SK-N-SH treated with all-trans-retinoic acid at 6 μM for 48 hours (cell line): ENCODE measurements around the gene HEATR1.

Experiments
- ATAC-seq: fragments of 200-7000 bp; cut with Tn5 transposase; 3 replicates; pipeline ENCODE4 v1.9.1; 2020; ENCODE audit warnings: mild to moderate bottlenecking, moderate library complexity
- ARNTL ChIP-seq: fragments of 450-650 bp; formaldehyde crosslinking; IDR thresholded peaks from 2 replicates; pipeline ENCODE4 v1.5.0; 2020; ENCODE audit warnings: low read depth, mild to moderate bottlenecking, moderate library complexity, borderline replicate concordance
- BACH2 ChIP-seq: fragments of 250-450 bp; sonication (Bioruptor Pico); IDR thresholded peaks from 2 replicates; pipeline ENCODE4 v1.9.0; 2021; ENCODE audit warnings: mild to moderate bottlenecking, borderline replicate concordance
- CSDC2 ChIP-seq: fragments of 250-450 bp; sonication (Bioruptor Pico); IDR thresholded peaks from 2 replicates; pipeline ENCODE4 v1.5.0; 2020; ENCODE audit warnings: mild to moderate bottlenecking, moderate library complexity
- ESRRG ChIP-seq: fragments of 250-450 bp; sonication (Bioruptor Pico); IDR thresholded peaks from 2 replicates; pipeline ENCODE4 v1.6.1; 2021; ENCODE audit warnings: mild to moderate bottlenecking
- GLIS3 ChIP-seq: fragments of 250-450 bp; sonication (Bioruptor Pico); IDR thresholded peaks from 2 replicates; pipeline ENCODE4 v1.5.0; 2020; ENCODE audit warnings: mild to moderate bottlenecking, moderate library complexity
- ISL1 ChIP-seq: fragments of 250-450 bp; sonication (Bioruptor Pico); IDR thresholded peaks from 2 replicates; pipeline ENCODE4 v2.1.2; 2022; ENCODE audit warnings: mild to moderate bottlenecking, moderate library complexity
- OSR1 ChIP-seq: fragments of 250-450 bp; sonication (Bioruptor Pico); IDR thresholded peaks from 2 replicates; pipeline ENCODE4 v1.8.0; 2022; ENCODE audit warnings: moderate library complexity, mild to moderate bottlenecking, inconsistent platforms
- PPARA ChIP-seq: fragments of 250-450 bp; sonication (Bioruptor Pico); IDR thresholded peaks from 2 replicates; pipeline ENCODE4 v1.5.0; 2020; ENCODE audit warnings: mild to moderate bottlenecking, borderline replicate concordance
- RARB ChIP-seq: fragments of 250-450 bp; sonication (Bioruptor Pico); IDR thresholded peaks from 2 replicates; pipeline ENCODE4 v1.8.0; 2021; ENCODE audit warnings: mild to moderate bottlenecking, moderate library complexity
- SNAI2 ChIP-seq: fragments of 250-450 bp; sonication (Bioruptor Pico); IDR thresholded peaks from 2 replicates; pipeline ENCODE4 v1.5.0; 2020; ENCODE audit warnings: mild to moderate bottlenecking, moderate library complexity
- TCF4 ChIP-seq: fragments of 250-450 bp; sonication (Bioruptor Pico); IDR thresholded peaks from 2 replicates; pipeline ENCODE4 v1.8.0; 2021; ENCODE audit warnings: mild to moderate bottlenecking, moderate library complexity, borderline replicate concordance
- TOX ChIP-seq: fragments of 250-450 bp; sonication (Bioruptor Pico); IDR thresholded peaks from 2 replicates; pipeline ENCODE4 v1.8.0; 2021; ENCODE audit warnings: mild to moderate bottlenecking, moderate library complexity, borderline replicate concordance
- ZC3H10 ChIP-seq: fragments of 250-450 bp; sonication (Bioruptor Pico); IDR thresholded peaks from 2 replicates; pipeline ENCODE4 v1.5.1; 2021; ENCODE audit warnings: mild to moderate bottlenecking, moderate library complexity
- ZFP3 ChIP-seq: fragments of 250-450 bp; sonication (Bioruptor Pico); IDR thresholded peaks from 2 replicates; pipeline ENCODE4 v1.5.0; 2020; ENCODE audit warnings: mild to moderate bottlenecking, moderate library complexity
- ZFP30 ChIP-seq: fragments of 450-650 bp; formaldehyde crosslinking; IDR thresholded peaks from 2 replicates; pipeline ENCODE4 v1.5.0; 2022; ENCODE audit warnings: mild to moderate bottlenecking, moderate library complexity
- ZNF70 ChIP-seq: fragments of 450-650 bp; formaldehyde crosslinking; IDR thresholded peaks from 2 replicates; pipeline ENCODE4 v1.5.0; 2020; ENCODE audit warnings: mild to moderate bottlenecking, moderate library complexity
- ZNF8 ChIP-seq: fragments of 450-650 bp; formaldehyde crosslinking; IDR thresholded peaks from 2 replicates; pipeline ENCODE4 v1.5.0; 2020; ENCODE audit warnings: mild to moderate bottlenecking, moderate library complexity
- TF ChIP-seq, protein P1 (sequence below): fragments of 250-450 bp; sonication (Bioruptor Pico); IDR thresholded peaks from 2 replicates; pipeline ENCODE4 v1.8.0; 2021; ENCODE audit warnings: low read depth, mild to moderate bottlenecking, moderate library complexity, borderline replicate concordance
- TF ChIP-seq, protein P2 (sequence below): fragments of 250-450 bp; sonication (Bioruptor Pico); IDR thresholded peaks from 2 replicates; pipeline ENCODE4 v1.5.0; 2020; ENCODE audit warnings: mild to moderate bottlenecking, moderate library complexity
- TF ChIP-seq, protein P3 (sequence below): fragments of 250-450 bp; sonication (Bioruptor Pico); IDR thresholded peaks from 2 replicates; pipeline ENCODE4 v1.8.0; 2020; ENCODE audit warnings: mild to moderate bottlenecking, moderate library complexity, borderline replicate concordance
- TF ChIP-seq, protein P4 (sequence below): fragments of 250-450 bp; sonication (Bioruptor Pico); IDR thresholded peaks from 2 replicates; pipeline ENCODE4 v1.5.1; 2021; ENCODE audit warnings: mild to moderate bottlenecking, moderate library complexity

Gene HEATR1

DNA sequence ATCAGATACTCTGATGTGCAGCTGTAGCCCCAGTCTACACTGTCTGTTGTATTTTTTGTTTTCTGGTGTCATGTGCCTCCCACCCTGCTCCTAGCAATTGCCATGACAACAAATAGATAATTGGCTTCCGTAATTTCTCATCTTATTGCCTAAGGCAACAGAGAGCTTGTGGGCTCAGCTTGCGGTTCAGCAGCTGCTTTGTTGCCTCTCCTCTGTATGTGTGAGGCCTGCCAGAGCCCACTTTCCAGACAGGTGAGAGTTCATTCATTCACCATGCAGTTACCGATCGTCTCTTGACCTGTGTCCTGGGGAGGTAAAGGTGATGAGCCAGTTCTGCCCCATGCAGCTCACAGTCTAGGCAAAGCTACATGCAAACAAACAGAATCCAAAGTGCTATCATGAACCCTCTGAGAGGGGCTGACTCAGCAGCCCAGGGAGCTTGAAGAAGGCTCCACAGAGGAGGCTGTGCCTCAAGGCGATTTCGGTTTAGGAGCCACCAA, 68.6 kb downstream of the HEATR1 start:
- ATAC-seq, result no peak

DNA sequence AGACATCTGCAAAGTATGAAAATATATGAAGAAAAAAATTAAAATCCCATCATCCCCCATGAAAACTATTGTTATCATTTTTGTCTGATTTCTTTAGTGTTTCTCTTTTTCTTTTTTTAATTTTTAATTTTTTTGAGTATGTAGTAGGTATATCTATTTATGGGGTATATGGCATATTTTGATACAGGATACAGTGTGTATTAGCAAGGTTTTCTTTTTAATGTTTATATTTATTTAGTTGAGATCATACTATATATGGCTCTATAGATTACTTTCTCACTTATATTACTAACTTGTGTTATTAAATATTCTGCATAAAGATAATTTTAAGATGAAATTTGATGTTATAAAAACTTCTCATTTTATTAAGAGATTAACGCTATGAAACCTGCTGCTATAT, 69.1 kb downstream of the HEATR1 start:
- ATAC-seq, result no peak
- TF ChIP-seq ZNF8 (CRISPR knock-in tag) (no peak), OSR1 (CRISPR knock-in tag) (no peak)

More for the DNA sequence above, 68.6 kb downstream of the HEATR1 start:
- TF ChIP-seq ZNF70 (no peak), ZFP30 (CRISPR knock-in tag) (no peak), TCF4 (CRISPR knock-in tag) (no peak), GLIS3 (no peak), ISL1 (CRISPR knock-in tag) (no peak), ZNF8 (CRISPR knock-in tag) (no peak), SNAI2 (CRISPR knock-in tag) (no peak), TOX (CRISPR knock-in tag) (no peak), PPARA (CRISPR knock-in tag) (no peak), BACH2 (CRISPR knock-in tag) (no peak), OSR1 (CRISPR knock-in tag) (no peak), ARNTL (no peak)
- TF ChIP-seq, protein P1, sequence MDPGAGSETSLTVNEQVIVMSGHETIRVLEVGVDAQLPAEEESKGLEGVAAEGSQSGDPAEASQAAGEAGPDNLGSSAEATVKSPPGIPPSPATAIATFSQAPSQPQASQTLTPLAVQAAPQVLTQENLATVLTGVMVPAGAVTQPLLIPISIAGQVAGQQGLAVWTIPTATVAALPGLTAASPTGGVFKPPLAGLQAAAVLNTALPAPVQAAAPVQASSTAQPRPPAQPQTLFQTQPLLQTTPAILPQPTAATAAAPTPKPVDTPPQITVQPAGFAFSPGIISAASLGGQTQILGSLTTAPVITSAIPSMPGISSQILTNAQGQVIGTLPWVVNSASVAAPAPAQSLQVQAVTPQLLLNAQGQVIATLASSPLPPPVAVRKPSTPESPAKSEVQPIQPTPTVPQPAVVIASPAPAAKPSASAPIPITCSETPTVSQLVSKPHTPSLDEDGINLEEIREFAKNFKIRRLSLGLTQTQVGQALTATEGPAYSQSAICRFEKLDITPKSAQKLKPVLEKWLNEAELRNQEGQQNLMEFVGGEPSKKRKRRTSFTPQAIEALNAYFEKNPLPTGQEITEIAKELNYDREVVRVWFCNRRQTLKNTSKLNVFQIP (CRISPR knock-in tag), result no peak
- TF ChIP-seq, protein P2, sequence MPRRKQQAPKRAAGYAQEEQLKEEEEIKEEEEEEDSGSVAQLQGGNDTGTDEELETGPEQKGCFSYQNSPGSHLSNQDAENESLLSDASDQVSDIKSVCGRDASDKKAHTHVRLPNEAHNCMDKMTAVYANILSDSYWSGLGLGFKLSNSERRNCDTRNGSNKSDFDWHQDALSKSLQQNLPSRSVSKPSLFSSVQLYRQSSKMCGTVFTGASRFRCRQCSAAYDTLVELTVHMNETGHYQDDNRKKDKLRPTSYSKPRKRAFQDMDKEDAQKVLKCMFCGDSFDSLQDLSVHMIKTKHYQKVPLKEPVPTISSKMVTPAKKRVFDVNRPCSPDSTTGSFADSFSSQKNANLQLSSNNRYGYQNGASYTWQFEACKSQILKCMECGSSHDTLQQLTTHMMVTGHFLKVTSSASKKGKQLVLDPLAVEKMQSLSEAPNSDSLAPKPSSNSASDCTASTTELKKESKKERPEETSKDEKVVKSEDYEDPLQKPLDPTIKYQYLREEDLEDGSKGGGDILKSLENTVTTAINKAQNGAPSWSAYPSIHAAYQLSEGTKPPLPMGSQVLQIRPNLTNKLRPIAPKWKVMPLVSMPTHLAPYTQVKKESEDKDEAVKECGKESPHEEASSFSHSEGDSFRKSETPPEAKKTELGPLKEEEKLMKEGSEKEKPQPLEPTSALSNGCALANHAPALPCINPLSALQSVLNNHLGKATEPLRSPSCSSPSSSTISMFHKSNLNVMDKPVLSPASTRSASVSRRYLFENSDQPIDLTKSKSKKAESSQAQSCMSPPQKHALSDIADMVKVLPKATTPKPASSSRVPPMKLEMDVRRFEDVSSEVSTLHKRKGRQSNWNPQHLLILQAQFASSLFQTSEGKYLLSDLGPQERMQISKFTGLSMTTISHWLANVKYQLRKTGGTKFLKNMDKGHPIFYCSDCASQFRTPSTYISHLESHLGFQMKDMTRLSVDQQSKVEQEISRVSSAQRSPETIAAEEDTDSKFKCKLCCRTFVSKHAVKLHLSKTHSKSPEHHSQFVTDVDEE, result no peak
- TF ChIP-seq, protein P3, sequence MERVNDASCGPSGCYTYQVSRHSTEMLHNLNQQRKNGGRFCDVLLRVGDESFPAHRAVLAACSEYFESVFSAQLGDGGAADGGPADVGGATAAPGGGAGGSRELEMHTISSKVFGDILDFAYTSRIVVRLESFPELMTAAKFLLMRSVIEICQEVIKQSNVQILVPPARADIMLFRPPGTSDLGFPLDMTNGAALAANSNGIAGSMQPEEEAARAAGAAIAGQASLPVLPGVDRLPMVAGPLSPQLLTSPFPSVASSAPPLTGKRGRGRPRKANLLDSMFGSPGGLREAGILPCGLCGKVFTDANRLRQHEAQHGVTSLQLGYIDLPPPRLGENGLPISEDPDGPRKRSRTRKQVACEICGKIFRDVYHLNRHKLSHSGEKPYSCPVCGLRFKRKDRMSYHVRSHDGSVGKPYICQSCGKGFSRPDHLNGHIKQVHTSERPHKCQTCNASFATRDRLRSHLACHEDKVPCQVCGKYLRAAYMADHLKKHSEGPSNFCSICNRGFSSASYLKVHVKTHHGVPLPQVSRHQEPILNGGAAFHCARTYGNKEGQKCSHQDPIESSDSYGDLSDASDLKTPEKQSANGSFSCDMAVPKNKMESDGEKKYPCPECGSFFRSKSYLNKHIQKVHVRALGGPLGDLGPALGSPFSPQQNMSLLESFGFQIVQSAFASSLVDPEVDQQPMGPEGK (CRISPR knock-in tag), result no peak
- TF ChIP-seq, all 23 proteins: peak for 0

DNA sequence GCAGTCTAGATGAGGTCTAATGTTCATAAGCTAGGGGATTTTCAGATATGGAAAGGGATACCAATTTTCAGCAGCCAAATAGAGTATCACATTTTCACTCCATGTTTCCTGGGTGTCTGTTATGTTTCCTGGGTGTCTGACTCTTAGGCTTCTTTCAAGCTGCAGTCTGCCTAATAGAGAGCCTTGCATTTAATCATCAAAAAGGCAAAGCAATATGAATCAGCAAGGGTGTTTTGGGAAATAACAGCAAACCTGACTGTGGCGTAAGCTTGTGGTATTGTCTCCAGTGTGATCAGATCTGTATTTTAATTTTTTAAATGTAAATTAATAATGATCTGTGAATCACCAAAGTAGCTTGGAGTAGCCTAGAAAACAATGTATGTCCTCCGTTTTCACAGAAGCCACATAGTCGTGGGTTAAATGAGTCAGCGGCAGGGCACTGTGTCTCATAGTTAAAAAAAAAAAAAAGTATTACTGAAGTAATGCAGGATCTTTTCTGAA, 70.1 kb downstream of the HEATR1 start:
- peak; percentile 70 for ATAC-seq
- TF ChIP-seq ISL1 (CRISPR knock-in tag) (no peak), CSDC2 (CRISPR knock-in tag) (no peak), ESRRG (CRISPR knock-in tag) (no peak)
- TF ChIP-seq, protein P4, sequence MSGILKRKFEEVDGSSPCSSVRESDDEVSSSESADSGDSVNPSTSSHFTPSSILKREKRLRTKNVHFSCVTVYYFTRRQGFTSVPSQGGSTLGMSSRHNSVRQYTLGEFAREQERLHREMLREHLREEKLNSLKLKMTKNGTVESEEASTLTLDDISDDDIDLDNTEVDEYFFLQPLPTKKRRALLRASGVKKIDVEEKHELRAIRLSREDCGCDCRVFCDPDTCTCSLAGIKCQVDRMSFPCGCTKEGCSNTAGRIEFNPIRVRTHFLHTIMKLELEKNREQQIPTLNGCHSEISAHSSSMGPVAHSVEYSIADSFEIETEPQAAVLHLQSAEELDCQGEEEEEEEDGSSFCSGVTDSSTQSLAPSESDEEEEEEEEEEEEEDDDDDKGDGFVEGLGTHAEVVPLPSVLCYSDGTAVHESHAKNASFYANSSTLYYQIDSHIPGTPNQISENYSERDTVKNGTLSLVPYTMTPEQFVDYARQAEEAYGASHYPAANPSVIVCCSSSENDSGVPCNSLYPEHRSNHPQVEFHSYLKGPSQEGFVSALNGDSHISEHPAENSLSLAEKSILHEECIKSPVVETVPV, result no peak

DNA sequence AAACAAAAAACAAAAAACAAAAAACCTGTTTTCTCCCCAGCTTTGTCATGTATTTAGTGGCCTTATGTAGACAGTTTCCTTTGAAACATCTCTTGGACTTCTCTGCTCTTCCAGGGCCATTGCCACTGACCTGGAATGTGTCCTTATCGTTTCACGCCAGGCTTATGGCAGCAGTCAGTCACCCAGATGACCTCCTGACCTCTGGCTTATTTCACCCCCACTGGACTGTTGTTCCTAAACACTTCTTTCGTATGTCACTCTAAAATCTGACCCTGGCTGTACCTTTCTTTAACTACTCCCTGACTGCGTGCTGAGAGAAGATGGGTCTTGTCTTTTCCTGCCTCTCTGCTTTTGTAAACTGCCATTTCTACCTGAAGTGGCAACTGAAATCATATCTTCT, 71.5 kb downstream of the HEATR1 start:
- no peak for ATAC-seq
- TF ChIP-seq BACH2 (CRISPR knock-in tag) (no peak), RARB (no peak), ESRRG (CRISPR knock-in tag) (no peak), TCF4 (CRISPR knock-in tag) (no peak), ZFP3 (no peak), ZC3H10 (CRISPR knock-in tag) (no peak)
- TF ChIP-seq, all 23 proteins: peak for 0
